Kidney epithelial cell (primary cell): Measurements from ENCODE around the gene TBC1D5. TPM values are rescaled to one million over a fixed set of nuclear protein-coding genes. Genes with fewer than 3 reads are reported as not detected.
A peak's percentile ranks its signal among the peaks of the same experiment; 100 is the strongest.
"Not testable (repeated sequence)": the region's sequence is repeated elsewhere in the genome, so short reads cannot be mapped to it uniquely, and the experiment has no call there.

Experiments used
- DNase-seq: peaks from one replicate; pipeline ENCODE4 v3.0.0-alpha.2; 2010; ENCODE audit warnings: low read depth
- H3K27me3 ChIP-seq: 2 replicates; pipeline ENCODE4 v1.6.0; 2011; ENCODE audit warnings: low read length; ENCODE audit not compliant: control insufficient read depth, insufficient read depth
- H3K36me3 ChIP-seq: 2 replicates; pipeline ENCODE4 v1.5.1; 2011; ENCODE audit warnings: low read length; ENCODE audit not compliant: control insufficient read depth, insufficient read depth
- H3K4me3 ChIP-seq: 2 replicates; pipeline ENCODE4 v1.5.1; 2011; ENCODE audit warnings: low read depth, mild to moderate bottlenecking, control low read depth, low read length
- total RNA-seq: library from RNA; depleted of rRNA; stranded (reverse); fragments of >200 nt; gene quantifications from 2 replicates; pipeline ENCODE4 v1.2.3, GENCODE V29; 2015
- TF ChIP-seq, protein P1 (sequence below): IDR thresholded peaks from 2 replicates; pipeline ENCODE4 v1.5.1; 2011; ENCODE audit warnings: mild to moderate bottlenecking, moderate library complexity, low read length, control low read depth, inconsistent platforms; ENCODE audit not compliant: insufficient read depth, poor library complexity, severe bottlenecking

Gene TBC1D5
- total RNA-seq, 1 donor from 2014 or later, result 100 TPM

DNA sequence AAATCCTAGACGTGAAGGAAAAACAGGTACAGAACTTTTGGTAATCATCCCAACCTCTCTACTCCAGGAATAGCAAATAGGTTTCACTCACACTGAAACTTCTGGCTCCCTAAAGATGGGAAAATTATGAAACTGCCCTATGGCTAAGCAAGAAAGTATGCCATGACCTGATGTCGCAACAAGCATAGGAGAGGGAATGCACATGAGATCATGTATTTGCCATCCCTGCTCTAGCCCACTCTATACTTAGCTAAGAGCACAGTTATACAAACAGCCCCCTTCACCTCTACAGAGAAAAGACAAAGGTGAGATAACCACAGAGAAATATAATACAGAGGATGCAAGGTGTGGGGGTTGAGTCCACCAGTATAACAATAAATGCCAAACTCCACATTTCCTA lies 102.7 kb downstream of the TBC1D5 start:
- DNase-seq, result peak; percentile 31
- Histone ChIP-seq H3K4me3 (no peak overlapping the region), H3K27me3 (no peaks in the 10 kb centered on the region), H3K36me3 (no peaks in the 10 kb centered on the region)
- TF ChIP-seq, protein P1, sequence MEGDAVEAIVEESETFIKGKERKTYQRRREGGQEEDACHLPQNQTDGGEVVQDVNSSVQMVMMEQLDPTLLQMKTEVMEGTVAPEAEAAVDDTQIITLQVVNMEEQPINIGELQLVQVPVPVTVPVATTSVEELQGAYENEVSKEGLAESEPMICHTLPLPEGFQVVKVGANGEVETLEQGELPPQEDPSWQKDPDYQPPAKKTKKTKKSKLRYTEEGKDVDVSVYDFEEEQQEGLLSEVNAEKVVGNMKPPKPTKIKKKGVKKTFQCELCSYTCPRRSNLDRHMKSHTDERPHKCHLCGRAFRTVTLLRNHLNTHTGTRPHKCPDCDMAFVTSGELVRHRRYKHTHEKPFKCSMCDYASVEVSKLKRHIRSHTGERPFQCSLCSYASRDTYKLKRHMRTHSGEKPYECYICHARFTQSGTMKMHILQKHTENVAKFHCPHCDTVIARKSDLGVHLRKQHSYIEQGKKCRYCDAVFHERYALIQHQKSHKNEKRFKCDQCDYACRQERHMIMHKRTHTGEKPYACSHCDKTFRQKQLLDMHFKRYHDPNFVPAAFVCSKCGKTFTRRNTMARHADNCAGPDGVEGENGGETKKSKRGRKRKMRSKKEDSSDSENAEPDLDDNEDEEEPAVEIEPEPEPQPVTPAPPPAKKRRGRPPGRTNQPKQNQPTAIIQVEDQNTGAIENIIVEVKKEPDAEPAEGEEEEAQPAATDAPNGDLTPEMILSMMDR, result no peak

DNA sequence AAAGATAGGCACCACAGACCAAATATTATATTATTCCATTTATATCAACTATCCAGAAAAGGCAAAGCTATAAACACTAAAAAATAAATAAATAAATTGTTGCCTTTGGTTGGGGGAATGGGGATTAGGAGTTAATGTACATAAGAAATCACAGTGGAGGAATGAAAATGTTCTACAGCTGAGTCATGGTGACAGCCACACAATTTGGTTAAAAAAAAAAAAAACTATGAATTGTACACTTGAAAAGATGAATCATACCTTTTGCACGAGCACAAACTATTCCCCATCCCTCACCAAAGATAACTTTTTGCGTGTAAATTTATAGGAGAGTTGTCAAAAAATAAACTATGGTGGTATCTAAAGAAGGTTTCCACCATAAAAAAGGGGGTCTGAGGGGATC lies 103.2 kb downstream of the TBC1D5 start:
- Histone ChIP-seq H3K36me3 (no peaks in the 10 kb centered on the region), H3K27me3 (no peaks in the 10 kb centered on the region), H3K4me3 (no peak overlapping the region)
- TF ChIP-seq, protein P1, result no peak
- peak; percentile 19 for DNase-seq

DNA sequence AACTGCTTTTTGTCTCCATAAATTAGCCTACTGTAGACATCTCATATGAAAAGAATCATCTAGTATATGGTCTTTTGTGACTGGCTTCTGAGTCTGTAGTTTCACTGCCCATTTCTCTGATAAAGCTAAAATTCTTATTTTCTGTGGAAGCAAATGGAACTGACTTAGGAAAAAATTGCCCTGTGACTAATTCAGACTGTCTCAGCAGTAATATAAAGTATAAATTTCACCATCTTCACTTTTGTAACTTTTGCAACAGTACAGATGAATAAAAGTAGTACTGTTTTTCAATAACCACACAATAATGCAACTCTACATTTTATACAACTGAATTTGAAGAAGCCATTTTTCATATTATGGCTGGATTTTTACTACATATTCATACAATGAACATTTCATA lies 104.1 kb downstream of the TBC1D5 start:
- no peaks in the 10 kb centered on the region for H3K27me3 ChIP-seq
- DNase-seq, result no peak
- TF ChIP-seq, protein P1, result no peak

DNA sequence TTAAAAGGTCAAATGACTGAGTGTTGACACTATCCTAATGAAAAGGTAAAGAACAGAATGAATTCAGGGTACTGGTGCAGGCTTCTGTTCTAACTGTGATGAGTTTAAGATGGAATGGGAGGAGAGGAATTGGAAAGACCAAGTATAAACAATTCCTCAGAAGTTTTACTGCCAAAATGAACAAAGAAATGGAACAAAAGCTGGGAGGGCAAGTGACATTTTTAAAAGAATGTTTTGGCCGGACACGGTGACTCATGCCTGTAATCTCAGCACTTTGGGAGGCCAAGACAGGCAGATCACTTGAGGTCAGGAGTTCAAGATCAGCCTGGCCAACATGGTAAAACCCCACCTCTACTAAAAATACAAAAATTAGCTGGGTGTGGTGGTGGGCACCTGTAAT lies 106.8 kb downstream of the TBC1D5 start:
- H3K4me3 ChIP-seq, H3K27me3 ChIP-seq, DNase-seq, H3K36me3 ChIP-seq: not testable (repeated sequence)

More for the DNA sequence above, 104.1 kb downstream of the TBC1D5 start:
- H3K36me3 ChIP-seq, result no peaks in the 10 kb centered on the region
- no peak overlapping the region for H3K4me3 ChIP-seq

DNA sequence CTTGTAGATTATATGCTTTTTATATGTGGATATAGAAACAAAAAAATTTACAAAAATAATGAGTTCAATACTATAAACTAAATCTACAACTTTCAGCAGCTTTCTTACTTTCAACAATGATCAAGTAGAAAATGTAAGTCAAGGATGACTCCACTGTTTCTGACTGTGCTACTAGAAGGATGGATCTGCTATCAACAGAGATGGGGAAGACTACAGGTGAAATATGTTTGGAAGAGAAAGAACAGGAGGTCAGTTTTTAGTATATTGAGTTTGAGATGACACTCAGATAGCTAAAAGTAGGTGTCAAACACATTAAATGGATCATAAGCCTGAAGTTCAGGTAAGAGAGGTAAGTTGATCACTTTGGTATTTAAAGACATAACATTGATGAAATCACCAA lies 107.5 kb downstream of the TBC1D5 start:
- DNase-seq, result no peak
- TF ChIP-seq, protein P1, result no peak
- H3K4me3 ChIP-seq, result no peak overlapping the region
- H3K36me3 ChIP-seq, result no peaks in the 10 kb centered on the region
- H3K27me3 ChIP-seq, result no peaks in the 10 kb centered on the region

DNA sequence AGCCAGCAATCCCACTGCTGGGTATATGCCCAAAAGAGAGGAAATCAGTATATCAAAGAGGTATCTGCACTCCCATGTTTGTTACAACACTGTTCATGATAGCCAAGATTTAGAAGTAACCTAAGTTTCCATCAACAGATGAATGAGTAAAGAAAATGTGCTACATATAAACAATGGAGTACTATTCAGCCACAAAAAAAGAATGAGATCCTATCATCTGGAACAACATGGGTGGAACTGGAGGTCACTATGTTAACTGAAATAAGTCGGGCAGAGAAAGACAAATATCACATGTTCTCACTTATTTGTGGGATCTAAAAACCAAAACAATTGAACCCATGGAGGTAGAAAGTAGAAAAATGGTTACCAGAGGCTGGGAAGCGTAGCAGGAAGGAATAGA lies 108.2 kb downstream of the TBC1D5 start:
- TF ChIP-seq, protein P1, result no peak
- DNase-seq, result no peak

More for the DNA sequence above, 108.2 kb downstream of the TBC1D5 start:
- Histone ChIP-seq H3K36me3 (no peaks in the 10 kb centered on the region), H3K27me3 (no peaks in the 10 kb centered on the region), H3K4me3 (no peak overlapping the region)
